Measurements from ENCODE around the gene SPATS2. TPM values are rescaled to one million over a fixed set of nuclear protein-coding genes. Genes with fewer than 3 reads are reported as not detected.

The SPATS2 gene
- total and polyA plus RNA-seq, 11 donors, result 3.0 to 9.1 (median 5.7) TPM

- 37 to 58% (median 46%) methylated on average over 26 to 39 of the region's 39 CpGs for WGBS, 4 donors
- H3K36me3 ChIP-seq, result no peaks in the 10 kb centered on the region
These were observed 176.9 kb downstream of the SPATS2 start for GRCh38 chr12:49543914-49544815.

GRCh38 chr12:49545815-49546214, 178.6 kb downstream of the SPATS2 start:
- ATAC-seq, result no peak
- Histone ChIP-seq H3K27me3 (peaks cover 0 to 32% (median 7%) of the 10 kb centered on the region in 9 donors), H3K27ac (no peak overlapping the region), H3K36me3 (no peaks in the 10 kb centered on the region), H3K4me1 (peaks cover 0 to 15% (median 13%) of the 10 kb centered on the region in 12 donors), H3K4me3 (no peak overlapping the region), H3K9me3 (no peaks in the 10 kb centered on the region)
- WGBS, 4 donors, result 70 to 87% (median 80%) methylated on average over 3 to 4 of the region's 4 CpGs
- peak in 1 of 5 donors; percentile 7 for DNase-seq
- intact Hi-C loops (cut with DNase I), result loop anchor here in 1 of 10 donors (5.0 kb wide), 1 partner anchor 36 kb away; no protein-coding TSS in a partner anchor
- no peak for TF ChIP-seq CTCF (IDR thresholded peaks at IDR 0.05)
- TF ChIP-seq POLR2A (IDR thresholded peaks at IDR 0.05), result no peak

More at GRCh38 chr12:49543914-49544815, 176.9 kb downstream of the SPATS2 start:
- TF ChIP-seq POLR2A (IDR thresholded peaks at IDR 0.05) (no peak), CTCF (IDR thresholded peaks at IDR 0.05) (no peak)
- Histone ChIP-seq H3K27ac (no peak overlapping the region), H3K4me3 (no peak overlapping the region), H3K4me1 (peaks cover 0 to 18% (median 9%) of the 10 kb centered on the region in 12 donors), H3K27me3 (peaks cover 0 to 38% (median 13%) of the 10 kb centered on the region in 9 donors), H3K9me3 (no peaks in the 10 kb centered on the region)
- intact Hi-C loops (cut with DNase I), result no loop called here
- DNase-seq, result no peak
- ATAC-seq, result no peak

- Histone ChIP-seq H3K36me3 (no peaks in the 10 kb centered on the region), H3K27me3 (peaks cover 0 to 32% (median 7%) of the 10 kb centered on the region in 9 donors), H3K4me1 (peaks cover 0 to 15% (median 13%) of the 10 kb centered on the region in 12 donors), H3K9me3 (no peaks in the 10 kb centered on the region), H3K4me3 (no peak overlapping the region), H3K27ac (no peak overlapping the region)
- DNase-seq, result no peak
- intact Hi-C loops (cut with DNase I), result loop anchor here in 1 of 10 donors (5.0 kb wide), 1 partner anchor 36 kb away; no protein-coding TSS in a partner anchor
- TF ChIP-seq POLR2A (IDR thresholded peaks at IDR 0.05), result no peak
- TF ChIP-seq CTCF (IDR thresholded peaks at IDR 0.05), result no peak
- ATAC-seq, result no peak
- WGBS, 4 donors, result 70 to 100% (median 81%) methylated on average over 2 to 3 of the region's 3 CpGs
These were observed 179.2 kb downstream of the SPATS2 start for GRCh38 chr12:49546481-49546880.

- TF ChIP-seq POLR2A (IDR thresholded peaks at IDR 0.05) (no peak), CTCF (IDR thresholded peaks at IDR 0.05) (no peak)
- Histone ChIP-seq H3K27me3 (peaks cover 0 to 32% (median 7%) of the 10 kb centered on the region in 9 donors), H3K36me3 (no peaks in the 10 kb centered on the region), H3K9me3 (no peaks in the 10 kb centered on the region), H3K27ac (no peak overlapping the region), H3K4me1 (peaks cover 0 to 21% (median 15%) of the 10 kb centered on the region in 12 donors), H3K4me3 (no peak overlapping the region)
- intact Hi-C loops (cut with DNase I), result loop anchor here in 1 of 10 donors (5.0 kb wide), 1 partner anchor 35 kb away; no protein-coding TSS in a partner anchor
- WGBS, 4 donors, result 82 to 89% (median 87%) methylated on average over 7 of the region's 7 CpGs
- DNase-seq, result no peak
- ATAC-seq, result no peak
These were observed 179.9 kb downstream of the SPATS2 start for GRCh38 chr12:49547090-49547690.

Measured in heart left ventricle (tissue), 16 donors.